ENCODE data around the gene AGPAT1. TPM values are rescaled to one million over a fixed set of nuclear protein-coding genes. Genes with fewer than 3 reads are reported as not detected.

Gene AGPAT1
- total RNA-seq, 1 experiment from 2014 or later = 84.5 TPM

DNA sequence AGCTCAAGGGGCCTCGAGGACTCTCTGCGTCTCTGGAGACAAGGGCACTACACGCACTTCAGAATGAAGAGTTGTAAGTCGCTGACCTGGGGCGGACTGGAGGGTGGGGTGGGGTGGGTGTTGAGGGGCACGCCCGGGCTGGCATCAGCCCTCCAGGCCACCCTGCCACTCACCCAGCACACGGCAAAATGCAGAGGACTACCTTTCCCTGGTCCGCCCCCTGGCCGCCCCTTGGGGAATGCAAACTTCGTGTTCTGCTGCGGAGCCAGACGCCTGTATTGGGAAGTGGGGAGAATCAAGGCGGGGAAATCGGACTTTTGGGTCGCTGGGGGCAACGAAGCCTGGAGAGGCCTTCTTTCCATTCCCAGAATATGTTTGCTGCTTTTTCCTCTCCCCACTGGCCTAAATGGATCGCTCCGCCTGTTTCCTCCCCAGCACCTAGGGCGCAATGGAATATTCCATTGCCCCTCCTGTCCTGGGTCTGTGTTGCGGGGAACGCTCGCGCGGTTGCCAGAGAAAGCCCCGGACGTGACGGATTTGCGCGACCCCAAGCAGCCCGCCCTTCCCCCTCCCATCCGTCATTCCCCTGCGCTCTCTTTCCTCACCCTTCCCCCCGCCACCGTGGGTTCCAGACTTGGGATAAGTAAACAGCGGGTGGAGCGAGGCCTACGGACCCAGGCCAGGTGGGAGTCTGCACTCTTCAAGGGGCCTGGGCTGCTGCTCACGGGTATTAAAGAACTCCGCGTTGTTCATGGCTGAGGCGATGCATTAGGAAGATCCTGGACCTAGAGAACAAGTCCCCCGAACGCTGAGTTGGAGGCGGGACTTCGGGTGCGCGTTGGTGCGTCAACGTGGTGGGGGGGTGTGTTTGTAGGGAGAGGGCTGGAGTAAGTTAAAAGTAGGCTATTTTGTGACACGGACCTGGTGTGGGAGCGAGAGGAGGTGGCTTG lies 22.0 kb downstream of the AGPAT1 start, which contains the start of gene PPT2 (continued):
- TF ChIP-seq, protein P1, sequence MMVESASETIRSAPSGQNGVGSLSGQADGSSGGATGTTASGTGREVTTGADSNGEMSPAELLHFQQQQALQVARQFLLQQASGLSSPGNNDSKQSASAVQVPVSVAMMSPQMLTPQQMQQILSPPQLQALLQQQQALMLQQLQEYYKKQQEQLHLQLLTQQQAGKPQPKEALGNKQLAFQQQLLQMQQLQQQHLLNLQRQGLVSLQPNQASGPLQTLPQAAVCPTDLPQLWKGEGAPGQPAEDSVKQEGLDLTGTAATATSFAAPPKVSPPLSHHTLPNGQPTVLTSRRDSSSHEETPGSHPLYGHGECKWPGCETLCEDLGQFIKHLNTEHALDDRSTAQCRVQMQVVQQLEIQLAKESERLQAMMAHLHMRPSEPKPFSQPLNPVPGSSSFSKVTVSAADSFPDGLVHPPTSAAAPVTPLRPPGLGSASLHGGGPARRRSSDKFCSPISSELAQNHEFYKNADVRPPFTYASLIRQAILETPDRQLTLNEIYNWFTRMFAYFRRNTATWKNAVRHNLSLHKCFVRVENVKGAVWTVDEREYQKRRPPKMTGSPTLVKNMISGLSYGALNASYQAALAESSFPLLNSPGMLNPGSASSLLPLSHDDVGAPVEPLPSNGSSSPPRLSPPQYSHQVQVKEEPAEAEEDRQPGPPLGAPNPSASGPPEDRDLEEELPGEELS (CRISPR knock-in tag; IDR thresholded peaks at IDR 0.05) = 0 out of 2 replicates have a peak, but pooled peaks have one; percentile 37
- TF ChIP-seq NR1H2 (CRISPR knock-in tag; IDR thresholded peaks at IDR 0.05) = no peak

DNA sequence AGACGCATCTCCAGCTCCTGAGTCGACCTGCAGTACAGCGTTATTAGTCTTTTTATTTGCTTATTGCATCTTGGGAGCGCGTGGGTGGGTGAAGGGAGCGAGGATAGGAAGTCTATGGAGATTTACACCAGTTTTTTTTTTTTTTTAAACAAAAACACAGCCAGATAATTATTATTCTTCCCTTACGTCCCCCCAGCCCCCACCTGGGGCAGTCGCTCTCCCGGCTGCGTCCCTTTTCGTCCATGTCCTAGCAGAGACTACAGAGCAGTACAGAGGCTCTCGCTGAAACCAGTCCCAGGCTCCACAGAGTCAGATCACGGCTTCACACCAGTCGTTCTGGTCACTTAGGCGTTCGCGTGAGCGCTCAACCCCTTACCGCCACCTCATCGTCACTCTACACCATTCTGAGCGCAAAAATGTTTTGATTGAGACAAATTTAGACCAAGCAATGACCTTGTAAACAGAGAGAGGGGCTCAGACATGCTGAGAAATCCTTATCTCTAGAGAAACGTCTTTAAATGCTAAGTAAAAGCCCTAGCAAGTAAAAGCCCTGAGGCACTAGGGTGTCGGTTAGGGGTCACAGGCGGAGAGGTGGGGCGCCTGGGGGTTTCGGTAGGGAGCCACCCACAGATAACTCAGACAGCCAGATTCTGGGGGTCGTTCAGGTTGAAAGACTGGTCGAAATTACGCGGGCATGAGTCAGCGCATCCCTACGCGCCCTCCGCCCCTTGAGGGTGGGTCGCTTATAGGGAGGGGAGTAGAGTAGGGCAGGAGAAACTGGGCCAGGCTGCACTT lies 22.9 kb downstream of the AGPAT1 start:
- Mint-ChIP-seq H3K27ac (peak overlapping the region; percentile 84), H3K4me3 (peak overlapping the region; percentile 100), H3K36me3 (peaks cover 19% of the 10 kb centered on the region), H3K27me3 (ENCODE audit: low read depth) (peaks cover 45% of the 10 kb centered on the region), H3K9me3 (no peaks in the 10 kb centered on the region), H3K4me1 (peaks cover 40% of the 10 kb centered on the region)
- POLR2A ChIA-PET = interaction anchor here (0.6 to 1.8 kb wide), 4 partner anchors 24 to 290 kb away, joined by 4 to 7 read pairs (median 4); partner anchors contain the start of gene ATF6B
- ATAC-seq (peak; percentile 21), DNase-seq (ENCODE audit: low spot score) (peak; percentile 58)
- CTCF ChIA-PET = interaction anchor here (0.5 to 3.3 kb wide), 16 partner anchors 7 to 651 kb away, joined by 3 to 20 read pairs (median 4); partner anchors contain the start of genes ATF6B, GPSM3 and PBX2
- peak; percentile 55; the same call in 1 of the 2 replicates for TF ChIP-seq NFE2L1 (CRISPR knock-in tag; IDR thresholded peaks at IDR 0.05)
- no peak for TF ChIP-seq EMX1 (CRISPR knock-in tag; IDR thresholded peaks at IDR 0.05)
- no peak for TF ChIP-seq NFYB (CRISPR knock-in tag; conservative IDR thresholded peaks at IDR 0.05; ENCODE audit: low read depth)
- TF ChIP-seq SP1 (CRISPR knock-in tag; conservative IDR thresholded peaks at IDR 0.05) = no peak
- no peak for TF ChIP-seq SOX15 (CRISPR knock-in tag; IDR thresholded peaks at IDR 0.05)

DNA sequence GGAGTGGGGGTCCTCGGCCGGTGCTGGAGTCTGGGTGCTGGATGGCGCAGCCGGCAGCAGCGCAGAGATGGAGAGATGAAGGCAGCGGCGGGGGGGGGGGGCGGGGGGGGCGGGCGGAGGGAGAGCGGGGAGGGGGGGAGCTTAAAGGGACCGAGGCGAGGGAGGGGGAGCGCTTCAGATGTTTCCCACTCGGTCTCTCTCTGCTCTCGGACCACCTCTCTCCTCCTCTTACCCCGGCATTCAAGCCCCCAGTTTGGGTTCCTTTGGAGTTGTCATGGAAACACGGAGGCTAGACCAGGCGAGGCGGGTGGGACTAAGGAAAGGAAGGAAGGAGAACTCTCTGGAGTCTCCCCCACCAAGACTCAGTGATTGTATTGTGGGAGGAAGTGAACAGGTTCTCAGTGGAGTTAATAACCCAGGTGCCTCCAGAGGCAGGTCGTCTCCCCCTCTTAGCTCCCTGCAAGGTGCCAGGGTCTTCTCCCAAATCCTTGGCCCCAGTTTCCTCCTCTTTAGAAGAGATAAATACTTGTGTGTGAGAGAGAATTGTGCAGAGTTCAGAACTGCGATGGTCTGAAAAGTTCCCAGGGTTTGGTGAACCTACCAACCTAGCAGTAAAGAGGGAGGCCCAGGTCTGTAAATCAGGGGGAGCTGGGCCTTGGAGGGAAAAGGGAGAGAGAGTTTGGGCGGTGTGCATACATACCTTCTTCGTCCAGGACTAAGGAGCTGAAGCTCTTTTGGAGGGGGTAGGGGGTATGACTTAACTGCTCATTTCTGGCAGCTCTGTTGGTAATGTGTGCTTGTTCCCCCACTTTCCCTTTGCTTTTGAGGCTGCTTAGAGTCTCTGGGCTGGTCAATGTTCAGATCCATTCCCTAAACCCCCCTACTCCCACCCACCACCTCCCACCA lies 23.8 kb downstream of the AGPAT1 start, which contains the start of gene PRRT1:
Gene PRRT1 (minus strand): TSS at position 77 of the 906 bp plus-strand sequence. CDS start 112 bp downstream, outside the sequence.
- ChIA-PET POLR2A (interaction anchor here (0.6 to 1.8 kb wide), 4 partner anchors 24 to 289 kb away, joined by 4 to 7 read pairs (median 5); partner anchors contain the start of gene ATF6B), CTCF (interaction anchor here (0.5 to 3.3 kb wide), 9 partner anchors 13 to 44 kb away, joined by 3 to 20 read pairs (median 8); partner anchors contain the start of genes ATF6B, FKBPL and PBX2)
- H3K27me3 Mint-ChIP-seq (ENCODE audit: low read depth) = peaks cover 54% of the 10 kb centered on the region
- H3K27ac Mint-ChIP-seq = no peak within 1 kb of the TSS
- TF ChIP-seq, protein P2, sequence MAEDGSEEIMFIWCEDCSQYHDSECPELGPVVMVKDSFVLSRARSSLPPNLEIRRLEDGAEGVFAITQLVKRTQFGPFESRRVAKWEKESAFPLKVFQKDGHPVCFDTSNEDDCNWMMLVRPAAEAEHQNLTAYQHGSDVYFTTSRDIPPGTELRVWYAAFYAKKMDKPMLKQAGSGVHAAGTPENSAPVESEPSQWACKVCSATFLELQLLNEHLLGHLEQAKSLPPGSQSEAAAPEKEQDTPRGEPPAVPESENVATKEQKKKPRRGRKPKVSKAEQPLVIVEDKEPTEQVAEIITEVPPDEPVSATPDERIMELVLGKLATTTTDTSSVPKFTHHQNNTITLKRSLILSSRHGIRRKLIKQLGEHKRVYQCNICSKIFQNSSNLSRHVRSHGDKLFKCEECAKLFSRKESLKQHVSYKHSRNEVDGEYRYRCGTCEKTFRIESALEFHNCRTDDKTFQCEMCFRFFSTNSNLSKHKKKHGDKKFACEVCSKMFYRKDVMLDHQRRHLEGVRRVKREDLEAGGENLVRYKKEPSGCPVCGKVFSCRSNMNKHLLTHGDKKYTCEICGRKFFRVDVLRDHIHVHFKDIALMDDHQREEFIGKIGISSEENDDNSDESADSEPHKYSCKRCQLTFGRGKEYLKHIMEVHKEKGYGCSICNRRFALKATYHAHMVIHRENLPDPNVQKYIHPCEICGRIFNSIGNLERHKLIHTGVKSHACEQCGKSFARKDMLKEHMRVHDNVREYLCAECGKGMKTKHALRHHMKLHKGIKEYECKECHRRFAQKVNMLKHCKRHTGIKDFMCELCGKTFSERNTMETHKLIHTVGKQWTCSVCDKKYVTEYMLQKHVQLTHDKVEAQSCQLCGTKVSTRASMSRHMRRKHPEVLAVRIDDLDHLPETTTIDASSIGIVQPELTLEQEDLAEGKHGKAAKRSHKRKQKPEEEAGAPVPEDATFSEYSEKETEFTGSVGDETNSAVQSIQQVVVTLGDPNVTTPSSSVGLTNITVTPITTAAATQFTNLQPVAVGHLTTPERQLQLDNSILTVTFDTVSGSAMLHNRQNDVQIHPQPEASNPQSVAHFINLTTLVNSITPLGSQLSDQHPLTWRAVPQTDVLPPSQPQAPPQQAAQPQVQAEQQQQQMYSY (CRISPR knock-in tag; IDR thresholded peaks at IDR 0.05) = no peak
- TF ChIP-seq, protein P3, sequence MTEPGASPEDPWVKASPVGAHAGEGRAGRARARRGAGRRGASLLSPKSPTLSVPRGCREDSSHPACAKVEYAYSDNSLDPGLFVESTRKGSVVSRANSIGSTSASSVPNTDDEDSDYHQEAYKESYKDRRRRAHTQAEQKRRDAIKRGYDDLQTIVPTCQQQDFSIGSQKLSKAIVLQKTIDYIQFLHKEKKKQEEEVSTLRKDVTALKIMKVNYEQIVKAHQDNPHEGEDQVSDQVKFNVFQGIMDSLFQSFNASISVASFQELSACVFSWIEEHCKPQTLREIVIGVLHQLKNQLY (CRISPR knock-in tag; IDR thresholded peaks at IDR 0.05) = no peak
- TF ChIP-seq FOXJ3 (CRISPR knock-in tag; IDR thresholded peaks at IDR 0.05; ENCODE audit: borderline replicate concordance) (no peak), NR3C1 (CRISPR knock-in tag; conservative IDR thresholded peaks at IDR 0.05; ENCODE audit: low read depth) (no peak), HMGA2 (CRISPR knock-in tag; IDR thresholded peaks at IDR 0.05) (no peak), FOXP1 (CRISPR knock-in tag; IDR thresholded peaks at IDR 0.05; ENCODE audit: borderline replicate concordance) (no peak), NFE2L1 (CRISPR knock-in tag; IDR thresholded peaks at IDR 0.05) (no peak), SP1 (CRISPR knock-in tag; conservative IDR thresholded peaks at IDR 0.05) (no peak), NFYB (CRISPR knock-in tag; conservative IDR thresholded peaks at IDR 0.05; ENCODE audit: low read depth) (no peak)
- TF ChIP-seq, protein P4, sequence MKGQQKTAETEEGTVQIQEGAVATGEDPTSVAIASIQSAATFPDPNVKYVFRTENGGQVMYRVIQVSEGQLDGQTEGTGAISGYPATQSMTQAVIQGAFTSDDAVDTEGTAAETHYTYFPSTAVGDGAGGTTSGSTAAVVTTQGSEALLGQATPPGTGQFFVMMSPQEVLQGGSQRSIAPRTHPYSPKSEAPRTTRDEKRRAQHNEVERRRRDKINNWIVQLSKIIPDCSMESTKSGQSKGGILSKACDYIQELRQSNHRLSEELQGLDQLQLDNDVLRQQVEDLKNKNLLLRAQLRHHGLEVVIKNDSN (CRISPR knock-in tag; IDR thresholded peaks at IDR 0.05) = no peak
- ATAC-seq (no peak), DNase-seq (ENCODE audit: low spot score) (no peak)
- no peaks in the 10 kb centered on the region for H3K9me3 Mint-ChIP-seq
- peaks cover 11% of the 10 kb centered on the region; the same call in 1 of the 2 replicates for H3K36me3 Mint-ChIP-seq
- peak within 1 kb of the TSS; percentile 100 for H3K4me3 Mint-ChIP-seq
- H3K4me1 Mint-ChIP-seq = peaks cover 45% of the 10 kb centered on the region

All from WTC11 (cell line).